IMR-90 (cell line): Measurements from ENCODE around the gene KCNQ2. TPM values are rescaled to one million over a fixed set of nuclear protein-coding genes. Genes with fewer than 3 reads are reported as not detected.

ENCODE experiments used
- ATAC-seq: fragments of 200-7000 bp; cut with Tn5 transposase; 2 replicates; pipeline ENCODE4 v1.9.1; 2020; ENCODE audit warnings: low read depth, mild to moderate bottlenecking, moderate library complexity
- BruUV-seq: library from RNA; stranded (reverse); fragments of 400-500 nt; replicated peaks from 2 replicates; lab custom pipeline; 2021; lab: Mats Ljungman, UMichigan
- CTCF ChIA-PET: fragments of 300-600 bp; formaldehyde crosslinking; extraction: SDS; loops from one replicate; lab custom pipeline; 2021; ENCODE audit warnings: antibody characterized with exemption; lab: Yijun Ruan, JAX
- POLR2A ChIA-PET: fragments of 300-600 bp; sonication (Branson Sonifier 250); formaldehyde crosslinking; loops from one replicate; lab custom pipeline; 2022; ENCODE audit warnings: antibody characterized with exemption; ENCODE audit not compliant: unreplicated experiment; lab: Charles Lee
- DNase-seq: peaks from one replicate; pipeline ENCODE4 v3.0.0; 2013
- H2AFZ ChIP-seq: replicated peaks from 2 replicates; pipeline ENCODE3; 2013; ENCODE audit warnings: low read length, mild to moderate bottlenecking; ENCODE audit not compliant: poor library complexity
- H2AK5ac ChIP-seq: 2 replicates; pipeline ENCODE4 v1.6.1; 2013; ENCODE audit warnings: low read depth, low read length, inconsistent platforms
- H2AK9ac ChIP-seq: replicated peaks from 2 replicates; pipeline ENCODE3; 2013; ENCODE audit warnings: mild to moderate bottlenecking, low read depth, low read length, moderate library complexity; ENCODE audit not compliant: poor library complexity
- H2BK120ac ChIP-seq: 2 replicates; pipeline ENCODE4 v1.6.1; 2013; ENCODE audit warnings: low read depth, low read length, inconsistent platforms
- H2BK15ac ChIP-seq: 3 replicates; pipeline ENCODE4 v1.6.1; 2013; ENCODE audit warnings: low read depth, low read length, inconsistent platforms
- H2BK20ac ChIP-seq: 2 replicates; pipeline ENCODE4 v1.6.1; 2013; ENCODE audit warnings: low read depth, mild to moderate bottlenecking, inconsistent platforms, low read length, moderate library complexity
- H2BK5ac ChIP-seq: 2 replicates; pipeline ENCODE4 v1.6.1; 2013; ENCODE audit warnings: mild to moderate bottlenecking, low read depth, low read length, inconsistent platforms; ENCODE audit not compliant: poor library complexity, severe bottlenecking
- H3K14ac ChIP-seq: replicated peaks from 2 replicates; pipeline ENCODE4 v1.6.1; 2013; ENCODE audit warnings: low read depth, low read length, inconsistent platforms
- H3K18ac ChIP-seq: 2 replicates; pipeline ENCODE4 v1.6.1; 2013; ENCODE audit warnings: low read depth, low read length, control low read depth
- H3K23ac ChIP-seq: 2 replicates; pipeline ENCODE4 v1.6.1; 2013; ENCODE audit warnings: low read depth, low read length, inconsistent platforms
- H3K27ac ChIP-seq: 2 replicates; pipeline ENCODE4 v1.5.1; 2013; ENCODE audit warnings: mild to moderate bottlenecking, control low read depth, low read length; ENCODE audit not compliant: insufficient read depth
- H3K27me3 ChIP-seq: 2 replicates; pipeline ENCODE4 v1.6.1; 2013; ENCODE audit warnings: low read length; ENCODE audit not compliant: control insufficient read depth, insufficient read depth
- H3K36me3 ChIP-seq: 2 replicates; pipeline ENCODE4 v1.6.1; 2013; ENCODE audit warnings: low read length, mixed read lengths; ENCODE audit not compliant: control insufficient read depth, insufficient read depth
- H3K4ac ChIP-seq: 2 replicates; pipeline ENCODE4 v1.6.1; 2013; ENCODE audit warnings: low read depth, low read length, inconsistent platforms
- H3K4me1 ChIP-seq: 2 replicates; pipeline ENCODE4 v1.6.1; 2013; ENCODE audit warnings: low read length, mixed read lengths; ENCODE audit not compliant: control insufficient read depth, insufficient read depth
- H3K4me2 ChIP-seq: 2 replicates; pipeline ENCODE4 v1.6.1; 2013; ENCODE audit warnings: low read depth, mild to moderate bottlenecking, control low read depth, low read length, moderate library complexity
- H3K4me3 ChIP-seq: 2 replicates; pipeline ENCODE4 v1.5.1; 2013; ENCODE audit warnings: low read depth, mild to moderate bottlenecking, control low read depth, low read length, moderate library complexity; ENCODE audit not compliant: insufficient read depth
- H3K56ac ChIP-seq: 2 replicates; pipeline ENCODE4 v1.6.1; 2013; ENCODE audit warnings: low read length, inconsistent platforms; ENCODE audit not compliant: insufficient read depth; ENCODE audit errors: extremely low read depth
- H3K79me1 ChIP-seq, 2 experiments: 2 replicates each; pipeline ENCODE4 v1.6.1; 2013; ENCODE audit warnings: low read length in 2 of 2, inconsistent platforms in 1 of 2, low read depth in 1 of 2
- H3K9ac ChIP-seq: 2 replicates; pipeline ENCODE4 v1.6.1; 2013; ENCODE audit warnings: low read depth, low read length, control low read depth
- H3K9me1 ChIP-seq: 2 replicates; pipeline ENCODE4 v1.6.1; 2013; ENCODE audit warnings: low read length, inconsistent platforms; ENCODE audit not compliant: insufficient read depth
- H3K9me3 ChIP-seq: 2 replicates; pipeline ENCODE4 v1.6.1; 2013; ENCODE audit warnings: low read length; ENCODE audit not compliant: control insufficient read depth, insufficient read depth
- H4K20me1 ChIP-seq: 2 replicates; pipeline ENCODE4 v1.6.1; 2013; ENCODE audit warnings: low read length, inconsistent platforms; ENCODE audit not compliant: insufficient read depth
- H4K5ac ChIP-seq: 2 replicates; pipeline ENCODE4 v1.6.1; 2013; ENCODE audit warnings: mild to moderate bottlenecking, low read depth, low read length, control low read depth
- H4K8ac ChIP-seq, 2 experiments: 2 replicates each; pipeline ENCODE4 v1.6.1; 2013; ENCODE audit warnings: low read depth in 2 of 2, low read length in 2 of 2, control low read depth in 1 of 2, inconsistent platforms in 1 of 2
- H4K91ac ChIP-seq: 2 replicates; pipeline ENCODE4 v1.6.1; 2013; ENCODE audit warnings: low read depth, low read length, inconsistent platforms; ENCODE audit not compliant: insufficient read depth
- BHLHE40 ChIP-seq: fragments of 150-350 bp; IDR thresholded peaks from 2 replicates; pipeline ENCODE4 v1.6.1; 2016; ENCODE audit warnings: mild to moderate bottlenecking, low read depth, low read length
- CEBPB ChIP-seq: IDR thresholded peaks from 2 replicates; pipeline ENCODE4 v1.6.1; 2012; ENCODE audit warnings: low read depth, low read length, improper control_type of control experiment
- CHD1 ChIP-seq: IDR thresholded peaks from 2 replicates; pipeline ENCODE4 v1.6.1; 2012; ENCODE audit warnings: low read depth, low read length, improper control_type of control experiment
- FOS ChIP-seq: fragments of 150-350 bp; IDR thresholded peaks from 2 replicates; pipeline ENCODE4 v1.6.1; 2016; ENCODE audit warnings: low read depth, low read length
- MAFK ChIP-seq: IDR thresholded peaks from 2 replicates; pipeline ENCODE4 v1.6.1; 2012; ENCODE audit warnings: low read depth, low read length, improper control_type of control experiment
- MAZ ChIP-seq: IDR thresholded peaks from 2 replicates; pipeline ENCODE4 v1.6.1; 2012; ENCODE audit warnings: low read depth, mild to moderate bottlenecking, low read length, improper control_type of control experiment, moderate library complexity, borderline replicate concordance
- MXI1 ChIP-seq: IDR thresholded peaks from 2 replicates; pipeline ENCODE4 v1.6.1; 2012; ENCODE audit warnings: low read depth, mild to moderate bottlenecking, low read length, moderate library complexity, borderline replicate concordance
- NFE2L2 ChIP-seq: fragments of 150-350 bp; IDR thresholded peaks from 2 replicates; pipeline ENCODE4 v1.6.1; 2016; ENCODE audit warnings: low read depth, mild to moderate bottlenecking, low read length
- POLR2A ChIP-seq: IDR thresholded peaks from 2 replicates; pipeline ENCODE4 v1.6.1; 2012; ENCODE audit warnings: mild to moderate bottlenecking, low read depth, low read length
- RAD21 ChIP-seq: IDR thresholded peaks from 2 replicates; pipeline ENCODE4 v1.6.1; 2012; ENCODE audit warnings: low read length, improper control_type of control experiment
- RCOR1 ChIP-seq: IDR thresholded peaks from 2 replicates; pipeline ENCODE4 v1.6.1; 2012; ENCODE audit warnings: mild to moderate bottlenecking, low read length, improper control_type of control experiment; ENCODE audit not compliant: insufficient replicate concordance
- RFX5 ChIP-seq: IDR thresholded peaks from 2 replicates; pipeline ENCODE4 v1.8.0; 2012; ENCODE audit warnings: low read depth, mild to moderate bottlenecking, low read length, moderate library complexity
- SMC3 ChIP-seq: fragments of 150-350 bp; IDR thresholded peaks from 2 replicates; pipeline ENCODE4 v1.6.1; 2016; ENCODE audit warnings: low read depth, mild to moderate bottlenecking, antibody characterized with exemption, low read length, moderate library complexity
- WGBS, 2 experiments: methylation state at CpG; one replicate each; pipeline versions ENCODE4 v1.1.5 to v1.1.7; 2013; ENCODE audit warnings: missing lambda C conversion rate in 2 of 2; ENCODE audit not compliant: insufficient read length in 1 of 2; ENCODE audit errors: extremely low coverage in 2 of 2; 5-methylcytosine and 5-hydroxymethylcytosine counted together
- dilution Hi-C: fragments of 300-500 bp; cut with HindIII; formaldehyde crosslinking; loops from one replicate; pipeline ENCODE4 v1.14.3; 2018; ENCODE audit warnings: low sequenced_read_pairs; ENCODE audit not compliant: unreplicated experiment
- in situ Hi-C: fragments of 300-500 bp; cut with MboI; formaldehyde crosslinking; loops from 3 replicates; pipeline ENCODE4 v1.14.3; 2019; ENCODE audit warnings: low sequenced_read_pairs, inconsistent platforms, mixed read lengths
- intact Hi-C: fragments of 100-400 bp; cut with micrococcal nuclease; formaldehyde crosslinking; loops from 2 replicates; pipeline ENCODE4 v1.10.0; 2022
- polyA plus RNA-seq, 3 experiments: library from polyadenylated mRNA; depleted of rRNA; stranded (reverse); fragments of >200 nt; gene quantifications; 2 replicates each; pipeline ENCODE4 v1.2.3, GENCODE V29; 2012; ENCODE audit warnings: low replicate concordance in 1 of 3
- total RNA-seq: library from RNA; depleted of rRNA; stranded (reverse); fragments of >200 nt; gene quantifications from 2 replicates; pipeline ENCODE4 v1.2.3, GENCODE V29; 2012
- TF ChIP-seq, protein P1 (sequence below): fragments of 150-350 bp; IDR thresholded peaks from 2 replicates; pipeline ENCODE4 v1.6.1; 2017; ENCODE audit warnings: mild to moderate bottlenecking, antibody characterized with exemption, low read length, low read depth
- TF ChIP-seq, protein P2 (sequence below): conservative IDR thresholded peaks from 2 replicates; pipeline ENCODE4 v1.5.1; 2012; ENCODE audit warnings: mild to moderate bottlenecking, low read depth, low read length, improper control_type of control experiment
- TF ChIP-seq, protein P3 (sequence below): fragments of 150-350 bp; IDR thresholded peaks from 2 replicates; pipeline ENCODE4 v1.6.1; 2016; ENCODE audit warnings: low read depth, mild to moderate bottlenecking, low read length, moderate library complexity, borderline replicate concordance

The KCNQ2 gene
- total and polyA plus RNA-seq, 2 of the 4 experiments (the other 2 are of a cell fraction): 0.02 TPM; not detected in 1

DNA sequence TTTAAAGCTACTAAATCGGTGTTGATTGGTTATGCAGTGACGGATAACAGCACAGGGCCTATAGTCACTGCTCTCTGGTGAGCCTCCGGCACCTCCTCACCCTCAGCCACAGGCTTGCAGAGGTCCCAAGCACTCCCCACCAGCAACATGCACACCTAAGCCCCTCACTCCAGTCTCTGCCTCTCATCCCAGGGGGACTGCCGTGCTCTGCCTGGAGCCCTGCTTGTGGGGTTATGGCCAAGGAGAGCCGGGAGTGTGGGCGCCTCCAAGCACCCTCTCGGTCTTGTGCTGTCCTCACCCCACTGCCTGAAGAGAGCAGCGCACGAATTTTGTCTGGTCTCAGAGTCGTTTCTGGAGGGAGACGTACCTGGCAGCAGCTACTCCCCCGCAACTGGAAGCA, 33.3 kb upstream of the KCNQ2 start:
- Histone ChIP-seq H3K4ac (no peak overlapping the region), H2AFZ (peak overlapping the region; percentile 14), H2BK15ac (no peak overlapping the region), H4K20me1 (no peaks in the 10 kb centered on the region), H4K5ac (no peak overlapping the region), H3K9ac (no peak overlapping the region), H3K4me3 (no peak overlapping the region), H3K36me3 (no peaks in the 10 kb centered on the region), H3K9me3 (peaks cover 29% of the 10 kb centered on the region), H2BK120ac (no peak overlapping the region), H2BK20ac (no peak overlapping the region), H3K4me1 (0 out of 2 replicates have a peak, but pooled peaks cover 1% of the 10 kb centered on the region), H3K14ac (no peak overlapping the region), H2AK5ac (no peak overlapping the region), H3K23ac (no peak overlapping the region), H3K27ac (no peak overlapping the region), H3K27me3 (peaks cover 43% of the 10 kb centered on the region), H3K79me1 (no peaks in the 10 kb centered on the region), H2BK5ac (no peak overlapping the region), H2AK9ac (no peak overlapping the region), H3K9me1 (no peaks in the 10 kb centered on the region), H4K91ac (no peak overlapping the region), H3K4me2 (no peak overlapping the region), H3K18ac (no peak overlapping the region), H4K8ac (no peak overlapping the region), H3K56ac (no peak overlapping the region)
- POLR2A ChIA-PET: no interaction called here
- 93% methylated on average over 3 of the region's 12 CpGs; no CpG with 5 or more reads in 1 of the 2 experiments for WGBS, 2 experiments
- no TSS peak for BruUV-seq
- intact Hi-C loops: no loop called here
- CTCF ChIA-PET: no interaction called here
- in situ Hi-C loops: no loop called here
- DNase-seq (no peak), ATAC-seq (no peak)
- dilution Hi-C loops: no loop called here
- TF ChIP-seq MAZ (no peak), NFE2L2 (no peak), MAFK (no peak), RAD21 (no peak), BHLHE40 (no peak), FOS (no peak), RCOR1 (no peak), POLR2A (no peak), CEBPB (no peak), CHD1 (no peak), SMC3 (no peak), RFX5 (no peak), MXI1 (no peak)
- TF ChIP-seq, protein P1, sequence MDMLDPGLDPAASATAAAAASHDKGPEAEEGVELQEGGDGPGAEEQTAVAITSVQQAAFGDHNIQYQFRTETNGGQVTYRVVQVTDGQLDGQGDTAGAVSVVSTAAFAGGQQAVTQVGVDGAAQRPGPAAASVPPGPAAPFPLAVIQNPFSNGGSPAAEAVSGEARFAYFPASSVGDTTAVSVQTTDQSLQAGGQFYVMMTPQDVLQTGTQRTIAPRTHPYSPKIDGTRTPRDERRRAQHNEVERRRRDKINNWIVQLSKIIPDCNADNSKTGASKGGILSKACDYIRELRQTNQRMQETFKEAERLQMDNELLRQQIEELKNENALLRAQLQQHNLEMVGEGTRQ: no peak
- TF ChIP-seq, protein P2, sequence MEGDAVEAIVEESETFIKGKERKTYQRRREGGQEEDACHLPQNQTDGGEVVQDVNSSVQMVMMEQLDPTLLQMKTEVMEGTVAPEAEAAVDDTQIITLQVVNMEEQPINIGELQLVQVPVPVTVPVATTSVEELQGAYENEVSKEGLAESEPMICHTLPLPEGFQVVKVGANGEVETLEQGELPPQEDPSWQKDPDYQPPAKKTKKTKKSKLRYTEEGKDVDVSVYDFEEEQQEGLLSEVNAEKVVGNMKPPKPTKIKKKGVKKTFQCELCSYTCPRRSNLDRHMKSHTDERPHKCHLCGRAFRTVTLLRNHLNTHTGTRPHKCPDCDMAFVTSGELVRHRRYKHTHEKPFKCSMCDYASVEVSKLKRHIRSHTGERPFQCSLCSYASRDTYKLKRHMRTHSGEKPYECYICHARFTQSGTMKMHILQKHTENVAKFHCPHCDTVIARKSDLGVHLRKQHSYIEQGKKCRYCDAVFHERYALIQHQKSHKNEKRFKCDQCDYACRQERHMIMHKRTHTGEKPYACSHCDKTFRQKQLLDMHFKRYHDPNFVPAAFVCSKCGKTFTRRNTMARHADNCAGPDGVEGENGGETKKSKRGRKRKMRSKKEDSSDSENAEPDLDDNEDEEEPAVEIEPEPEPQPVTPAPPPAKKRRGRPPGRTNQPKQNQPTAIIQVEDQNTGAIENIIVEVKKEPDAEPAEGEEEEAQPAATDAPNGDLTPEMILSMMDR: no peak
- TF ChIP-seq, protein P3, sequence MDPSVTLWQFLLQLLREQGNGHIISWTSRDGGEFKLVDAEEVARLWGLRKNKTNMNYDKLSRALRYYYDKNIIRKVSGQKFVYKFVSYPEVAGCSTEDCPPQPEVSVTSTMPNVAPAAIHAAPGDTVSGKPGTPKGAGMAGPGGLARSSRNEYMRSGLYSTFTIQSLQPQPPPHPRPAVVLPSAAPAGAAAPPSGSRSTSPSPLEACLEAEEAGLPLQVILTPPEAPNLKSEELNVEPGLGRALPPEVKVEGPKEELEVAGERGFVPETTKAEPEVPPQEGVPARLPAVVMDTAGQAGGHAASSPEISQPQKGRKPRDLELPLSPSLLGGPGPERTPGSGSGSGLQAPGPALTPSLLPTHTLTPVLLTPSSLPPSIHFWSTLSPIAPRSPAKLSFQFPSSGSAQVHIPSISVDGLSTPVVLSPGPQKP: no peak
